ENCODE measurements around the gene NR3C1.

GRCh38 chr5:143370440-143370839, 33.0 kb downstream of the NR3C1 start:
- TF ChIP-seq, protein P1, sequence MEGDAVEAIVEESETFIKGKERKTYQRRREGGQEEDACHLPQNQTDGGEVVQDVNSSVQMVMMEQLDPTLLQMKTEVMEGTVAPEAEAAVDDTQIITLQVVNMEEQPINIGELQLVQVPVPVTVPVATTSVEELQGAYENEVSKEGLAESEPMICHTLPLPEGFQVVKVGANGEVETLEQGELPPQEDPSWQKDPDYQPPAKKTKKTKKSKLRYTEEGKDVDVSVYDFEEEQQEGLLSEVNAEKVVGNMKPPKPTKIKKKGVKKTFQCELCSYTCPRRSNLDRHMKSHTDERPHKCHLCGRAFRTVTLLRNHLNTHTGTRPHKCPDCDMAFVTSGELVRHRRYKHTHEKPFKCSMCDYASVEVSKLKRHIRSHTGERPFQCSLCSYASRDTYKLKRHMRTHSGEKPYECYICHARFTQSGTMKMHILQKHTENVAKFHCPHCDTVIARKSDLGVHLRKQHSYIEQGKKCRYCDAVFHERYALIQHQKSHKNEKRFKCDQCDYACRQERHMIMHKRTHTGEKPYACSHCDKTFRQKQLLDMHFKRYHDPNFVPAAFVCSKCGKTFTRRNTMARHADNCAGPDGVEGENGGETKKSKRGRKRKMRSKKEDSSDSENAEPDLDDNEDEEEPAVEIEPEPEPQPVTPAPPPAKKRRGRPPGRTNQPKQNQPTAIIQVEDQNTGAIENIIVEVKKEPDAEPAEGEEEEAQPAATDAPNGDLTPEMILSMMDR (IDR thresholded peaks at IDR 0.05; ENCODE audit: insufficient read depth, low read length, poor library complexity, severe bottlenecking): no peak
- TF ChIP-seq EZH2phosphoT487 (conservative IDR thresholded peaks at IDR 0.05; ENCODE audit: low read length): no peak
